GOT3 (cell line): ENCODE results near the gene CCDC63.
"Not testable (repeated sequence)": the region's sequence is repeated elsewhere in the genome, so short reads cannot be mapped to it uniquely, and the experiment has no call there.

ENCODE experiments used
- DNase-seq: peaks from one replicate; lab custom pipeline; 2025; ENCODE audit warnings: mixed read lengths; lab: John Stamatoyannopoulos, UW

The CCDC63 gene

GRCh38 chr12:110923192-110923591 is 76.4 kb downstream of the CCDC63 start:
- no peak for DNase-seq

GRCh38 chr12:110923692-110924334 is 77.0 kb downstream of the CCDC63 start:
- no peak for DNase-seq

GRCh38 chr12:110927546-110927945 is 80.8 kb downstream of the CCDC63 start:
- DNase-seq = no peak

- DNase-seq = no peak
These were observed 81.9 kb downstream of the CCDC63 start for GRCh38 chr12:110928700-110929099.

- no peak for DNase-seq
These were observed 83.0 kb downstream of the CCDC63 start for GRCh38 chr12:110929818-110930217.

GRCh38 chr12:110930348-110931314 is 83.8 kb downstream of the CCDC63 start:
- DNase-seq = no peak

GRCh38 chr12:110931315-110931728 is 84.5 kb downstream of the CCDC63 start:
- no peak for DNase-seq

GRCh38 chr12:110932046-110932445 is 85.3 kb downstream of the CCDC63 start:
- DNase-seq = no peak

GRCh38 chr12:110933326-110933974 is 86.7 kb downstream of the CCDC63 start:
- no peak for DNase-seq

- DNase-seq = no peak
These were observed 87.5 kb downstream of the CCDC63 start for GRCh38 chr12:110934093-110934852.

- no peak for DNase-seq
These were observed 88.8 kb downstream of the CCDC63 start for GRCh38 chr12:110935588-110935987.

- DNase-seq = no peak
These were observed 89.7 kb downstream of the CCDC63 start for GRCh38 chr12:110936367-110937103.

GRCh38 chr12:110937104-110937641 is 90.4 kb downstream of the CCDC63 start:
- no peak for DNase-seq

- no peak for DNase-seq
These were observed 93.5 kb downstream of the CCDC63 start for GRCh38 chr12:110940296-110940695.

GRCh38 chr12:110940933-110941332 is 94.1 kb downstream of the CCDC63 start:
- DNase-seq = no peak

- no peak for DNase-seq
These were observed 94.6 kb downstream of the CCDC63 start for GRCh38 chr12:110941391-110941790.

- DNase-seq = no peak
These were observed 96.6 kb downstream of the CCDC63 start for GRCh38 chr12:110943373-110943772.

GRCh38 chr12:110948041-110948440 is 101.3 kb downstream of the CCDC63 start:
- no peak for DNase-seq

GRCh38 chr12:110950466-110950865 is 103.7 kb downstream of the CCDC63 start:
- not testable (repeated sequence) for DNase-seq

GRCh38 chr12:110950867-110951266 is 104.1 kb downstream of the CCDC63 start:
- DNase-seq = not testable (repeated sequence)
